H7 (cell line): ENCODE measurements around the gene DNM2. TPM values are rescaled to one million over a fixed set of nuclear protein-coding genes. Genes with fewer than 3 reads are reported as not detected.
"Not testable (repeated sequence)": the region's sequence is repeated elsewhere in the genome, so short reads cannot be mapped to it uniquely, and the experiment has no call there.

Source experiments
- DNase-seq: peaks from one replicate; pipeline ENCODE4 v3.0.0; 2012
- H3K27me3 ChIP-seq: 2 replicates; pipeline ENCODE4 v1.6.0; 2011; ENCODE audit warnings: mild to moderate bottlenecking, low read length; ENCODE audit not compliant: control insufficient read depth, insufficient read depth
- H3K36me3 ChIP-seq: replicated peaks from 2 replicates; pipeline ENCODE4 v1.5.1; 2011; ENCODE audit warnings: low read length; ENCODE audit not compliant: control insufficient read depth, insufficient read depth
- H3K4me3 ChIP-seq: 2 replicates; pipeline ENCODE4 v1.5.1; 2011; ENCODE audit warnings: low read depth, mild to moderate bottlenecking, control low read depth, low read length, moderate library complexity; ENCODE audit not compliant: insufficient read depth
- total RNA-seq: library from RNA; depleted of rRNA; stranded (reverse); fragments of >200 nt; shearing (Covaris generic); gene quantifications from 2 replicates; pipeline ENCODE4 v1.2.3, GENCODE V29; 2014

The DNM2 gene
- total RNA-seq, 1 experiment from 2014 or later: 77.6 TPM

DNA sequence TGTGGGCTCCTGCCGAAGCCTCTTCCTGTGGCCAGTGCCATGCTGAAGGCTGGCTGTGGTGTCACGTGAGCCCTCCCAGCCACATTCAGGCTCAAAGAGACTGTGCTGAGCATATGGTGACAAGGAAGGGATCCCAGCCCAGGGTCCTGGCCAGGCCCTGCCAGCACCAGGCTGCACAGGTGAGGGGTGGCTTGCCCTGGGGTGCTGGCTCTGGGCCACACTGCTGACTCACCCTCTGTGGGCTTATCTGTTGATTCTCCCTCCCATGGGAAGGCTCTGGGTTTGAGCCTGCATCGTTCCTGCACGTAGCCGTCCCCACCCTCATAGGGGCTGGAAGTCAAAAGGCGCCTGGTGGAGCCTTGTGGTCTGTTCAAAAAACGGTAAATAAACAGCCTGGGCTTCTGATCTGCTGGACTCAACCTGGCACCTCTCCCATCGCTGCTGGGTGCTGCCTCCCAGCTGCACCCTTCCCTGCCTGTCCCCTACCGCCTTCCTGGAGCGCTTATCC is 31.1 kb downstream of the DNM2 start:
- no peak overlapping the region for H3K4me3 ChIP-seq
- no peaks in the 10 kb centered on the region for H3K36me3 ChIP-seq
- no peak for DNase-seq
- no peaks in the 10 kb centered on the region for H3K27me3 ChIP-seq

DNA sequence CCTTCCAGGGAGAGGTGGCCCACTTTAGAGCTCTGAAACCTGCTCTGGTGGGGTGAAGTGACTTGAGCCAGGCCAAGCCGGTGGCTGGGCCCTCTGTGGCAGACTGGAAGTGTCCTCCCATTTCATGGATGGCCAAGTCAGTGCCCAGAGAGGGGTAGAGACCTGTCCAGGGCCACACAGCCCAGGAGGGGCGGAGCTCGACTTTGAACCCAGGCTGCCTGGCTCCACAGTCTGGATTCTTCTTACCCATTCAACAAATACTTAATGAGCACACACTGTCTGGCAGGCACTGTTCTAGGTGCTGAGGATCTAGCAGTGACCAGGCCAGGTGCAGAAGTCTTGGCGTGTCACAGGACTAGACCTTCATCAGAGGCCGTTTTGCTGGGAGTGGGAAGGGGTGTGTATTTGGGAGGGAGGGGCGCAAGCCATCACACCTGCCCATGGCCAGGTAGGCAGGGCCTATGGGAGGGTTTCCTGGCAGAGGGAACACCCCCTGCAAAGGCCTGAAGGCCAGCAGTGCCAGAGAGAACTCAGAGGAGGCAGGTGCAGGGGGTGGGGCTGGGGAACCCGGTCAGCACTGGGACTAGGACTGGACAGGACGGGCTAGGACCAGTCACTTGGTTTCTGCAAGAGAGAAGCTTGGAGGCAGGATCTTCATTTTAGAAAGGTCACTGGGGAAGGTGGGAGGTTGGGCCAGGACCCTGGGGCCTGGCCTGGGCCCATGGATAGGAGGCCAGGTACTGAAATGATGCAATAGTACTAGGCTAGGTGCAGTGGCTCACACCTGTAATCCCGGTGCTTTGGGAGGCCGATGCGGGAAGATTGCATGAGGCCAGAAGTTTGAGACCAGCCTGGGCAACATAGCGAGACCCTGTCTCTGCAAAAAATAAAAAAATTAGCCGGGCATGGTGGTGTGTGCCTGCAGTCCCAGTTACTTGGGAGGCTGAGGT is 31.8 kb downstream of the DNM2 start:
- no peak for DNase-seq
- no peaks in the 10 kb centered on the region for H3K36me3 ChIP-seq
- H3K27me3 ChIP-seq: no peaks in the 10 kb centered on the region
- H3K4me3 ChIP-seq: no peak overlapping the region

GRCh38 chr19:10751109-10751953 is 33.5 kb downstream of the DNM2 start:
- Histone ChIP-seq H3K4me3 (no peak overlapping the region), H3K36me3 (no peaks in the 10 kb centered on the region; the same call in 1 of the 2 replicates), H3K27me3 (no peaks in the 10 kb centered on the region)
- DNase-seq: no peak

GRCh38 chr19:10752237-10752912 is 34.5 kb downstream of the DNM2 start:
- Histone ChIP-seq H3K4me3 (no peak overlapping the region), H3K27me3 (no peaks in the 10 kb centered on the region), H3K36me3 (no peaks in the 10 kb centered on the region; the same call in 1 of the 2 replicates)
- DNase-seq: no peak

DNA sequence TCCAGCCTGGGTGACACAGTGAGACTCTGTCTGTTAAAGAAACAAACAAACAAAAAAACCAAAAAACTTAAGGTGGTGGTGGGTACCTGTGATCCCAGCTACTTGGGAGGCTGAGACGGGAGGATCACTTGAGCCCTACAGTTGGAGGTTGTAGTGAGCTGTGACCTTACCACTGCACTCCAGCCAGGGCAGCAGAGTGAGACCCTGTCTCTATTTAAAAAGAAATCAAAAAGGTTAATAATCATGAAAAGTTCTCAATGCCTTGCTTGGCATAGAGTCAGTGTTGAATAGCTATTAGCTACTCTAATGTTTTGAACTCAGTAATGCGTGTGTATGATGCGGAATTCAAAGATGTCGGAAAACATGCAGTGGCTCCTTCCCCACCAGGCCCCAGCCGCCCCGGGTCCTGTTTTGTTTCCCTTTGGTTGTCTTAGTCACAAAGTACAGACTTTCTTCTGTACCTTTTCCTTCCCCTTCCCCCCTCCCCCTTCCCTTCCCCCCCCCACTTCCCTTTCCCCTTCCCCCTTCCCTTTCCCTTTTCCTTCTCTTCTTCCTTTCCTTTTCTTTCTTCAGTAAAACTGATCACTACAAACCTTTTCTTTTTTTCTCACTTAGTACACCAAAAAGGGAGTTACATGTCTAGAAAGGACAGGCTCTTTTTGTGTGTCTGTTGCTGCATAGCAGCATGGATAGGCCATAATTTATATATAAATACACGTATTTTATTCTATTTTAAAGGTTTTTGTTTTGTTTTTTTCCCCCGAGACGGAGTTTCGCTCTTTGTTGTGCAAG is 35.2 kb downstream of the DNM2 start:
- Histone ChIP-seq H3K4me3 (no peak overlapping the region), H3K36me3 (no peaks in the 10 kb centered on the region; the same call in 1 of the 2 replicates), H3K27me3 (no peaks in the 10 kb centered on the region)
- no peak for DNase-seq

GRCh38 chr19:10756371-10756770 is 38.5 kb downstream of the DNM2 start:
- Histone ChIP-seq H3K36me3 (peaks cover 2% of the 10 kb centered on the region), H3K4me3 (no peak overlapping the region), H3K27me3 (no peaks in the 10 kb centered on the region)
- no peak for DNase-seq

DNA sequence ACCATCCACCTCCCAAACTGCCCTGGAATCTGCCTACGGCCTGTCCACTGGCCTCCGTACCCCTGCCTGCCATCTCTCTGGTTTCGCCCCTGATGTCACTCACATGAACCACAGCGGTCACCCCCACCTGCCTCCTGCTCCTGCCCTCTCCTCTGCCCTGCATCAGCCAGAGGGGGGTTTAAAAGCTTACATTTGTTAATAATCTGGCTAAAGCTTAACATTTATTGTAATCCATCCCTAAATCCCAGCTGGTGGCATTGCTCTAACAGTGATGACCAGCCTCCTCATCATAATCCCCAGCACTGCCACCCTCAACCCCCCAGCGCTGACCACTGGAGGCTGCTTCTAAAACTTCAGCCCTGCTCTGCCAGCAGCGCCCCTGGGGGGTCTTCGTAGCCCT is 38.9 kb downstream of the DNM2 start:
- no peaks in the 10 kb centered on the region for H3K27me3 ChIP-seq
- H3K36me3 ChIP-seq: peaks cover 4% of the 10 kb centered on the region
- no peak overlapping the region for H3K4me3 ChIP-seq
- DNase-seq: peak; percentile 32

- H3K4me3 ChIP-seq, DNase-seq, H3K36me3 ChIP-seq, H3K27me3 ChIP-seq: not testable (repeated sequence)
Observed at GRCh38 chr19:10758050-10758449, 40.2 kb downstream of the DNM2 start.

DNA sequence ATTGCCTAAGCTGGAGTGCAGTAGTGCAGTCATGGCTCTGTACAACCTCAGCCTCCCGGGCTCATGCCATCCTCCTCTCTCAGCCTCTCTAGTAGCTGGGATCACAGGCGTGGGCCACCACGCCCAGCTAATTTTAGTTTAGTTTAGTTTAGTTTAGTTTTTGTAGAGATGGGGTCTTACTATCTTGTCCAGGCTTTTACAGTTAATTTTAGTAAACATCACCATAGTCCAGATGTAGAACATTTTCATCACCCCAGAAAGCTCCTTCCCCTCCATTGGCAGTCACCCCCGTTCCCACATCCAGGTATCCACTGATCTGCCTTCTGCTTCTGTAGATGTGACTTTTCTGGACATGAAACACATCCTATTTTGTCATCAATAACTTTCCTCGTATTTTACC is 41.1 kb downstream of the DNM2 start:
- DNase-seq: no peak
- no peak overlapping the region for H3K4me3 ChIP-seq
- peaks cover 4% of the 10 kb centered on the region for H3K36me3 ChIP-seq
- no peaks in the 10 kb centered on the region for H3K27me3 ChIP-seq

GRCh38 chr19:10760273-10760944 is 42.5 kb downstream of the DNM2 start:
- no peak for DNase-seq
- Histone ChIP-seq H3K27me3 (no peaks in the 10 kb centered on the region), H3K4me3 (no peak overlapping the region), H3K36me3 (peaks cover 5% of the 10 kb centered on the region)

DNA sequence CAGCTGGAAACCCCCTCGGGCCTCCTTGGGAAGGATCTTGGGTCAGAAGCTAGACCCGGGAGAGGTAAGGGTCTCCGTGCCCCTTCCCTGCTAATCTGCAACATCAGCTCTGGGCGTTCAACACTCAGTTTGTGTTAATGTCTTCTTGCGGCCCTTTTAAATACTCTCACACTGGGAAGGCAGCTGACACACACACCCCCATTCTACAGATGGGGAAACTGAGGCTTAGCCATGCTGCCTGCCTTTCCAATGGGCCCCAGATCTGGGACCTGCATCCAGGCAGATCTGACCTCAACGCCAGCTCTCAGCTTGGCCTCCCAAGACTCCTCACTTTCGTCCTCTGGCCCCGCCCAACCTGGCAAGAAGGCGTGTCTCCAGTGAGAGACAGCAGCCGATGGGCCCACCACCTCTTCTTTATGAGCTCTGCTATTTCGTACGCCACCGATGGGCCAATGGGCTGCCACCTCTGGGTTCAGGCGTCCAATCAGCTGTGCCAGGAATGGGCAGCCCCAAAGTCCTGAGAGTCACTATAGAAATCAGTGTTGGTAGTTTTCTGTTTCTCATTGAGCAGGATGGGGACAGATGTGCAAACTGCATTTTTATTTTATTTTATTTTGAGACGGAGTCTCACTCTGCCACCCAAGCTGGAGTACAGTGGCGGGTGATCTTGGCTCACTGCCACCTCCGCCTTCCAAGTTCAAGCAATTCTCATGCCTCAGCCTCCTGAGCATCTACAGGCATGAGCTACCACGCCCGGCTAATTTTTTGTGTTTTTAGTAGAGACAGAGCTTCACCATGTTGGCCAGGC is 43.8 kb downstream of the DNM2 start:
- H3K36me3 ChIP-seq: peaks cover 5% of the 10 kb centered on the region
- no peaks in the 10 kb centered on the region for H3K27me3 ChIP-seq
- H3K4me3 ChIP-seq: no peak overlapping the region
- peak; percentile 66 for DNase-seq

DNA sequence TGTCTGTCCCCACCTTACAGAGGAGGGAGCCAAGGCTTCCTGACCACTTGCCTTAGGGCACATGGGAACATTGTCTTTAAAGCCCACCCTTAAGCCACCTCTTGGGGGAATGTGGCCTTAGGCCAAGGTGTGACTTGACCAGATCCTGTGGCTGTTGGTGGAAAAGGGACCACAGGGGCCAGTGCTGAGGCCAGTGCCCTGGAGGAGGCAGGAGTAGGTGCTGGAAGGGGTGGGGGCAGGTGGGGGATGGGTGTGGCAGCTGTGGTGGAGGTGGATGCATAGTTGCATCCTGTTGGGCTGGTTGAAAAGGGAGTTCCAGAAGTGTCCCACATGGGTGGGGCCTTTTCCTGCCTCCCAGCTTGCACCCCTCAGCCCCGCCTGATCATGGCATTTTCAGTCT is 44.8 kb downstream of the DNM2 start:
- Histone ChIP-seq H3K27me3 (no peaks in the 10 kb centered on the region), H3K36me3 (peaks cover 5% of the 10 kb centered on the region), H3K4me3 (no peak overlapping the region)
- peak; percentile 55 for DNase-seq

- peaks cover 5% of the 10 kb centered on the region for H3K36me3 ChIP-seq
- no peak for DNase-seq
Observed at GRCh38 chr19:10763411-10763810, 45.5 kb downstream of the DNM2 start.

More at GRCh38 chr19:10763411-10763810, 45.5 kb downstream of the DNM2 start:
- Histone ChIP-seq H3K27me3 (no peaks in the 10 kb centered on the region), H3K4me3 (no peak overlapping the region)
